WTC11 (cell line): ENCODE measurements around the gene MED9. TPM values are rescaled to one million over a fixed set of nuclear protein-coding genes. Genes with fewer than 3 reads are reported as not detected.

ENCODE experiments used
- ATAC-seq: fragments of 200-7000 bp; cut with Tn5 transposase; 2 replicates; pipeline ENCODE4 v1.10.0; 2021; ENCODE audit warnings: mild to moderate bottlenecking, moderate library complexity
- CTCF ChIA-PET: fragments of 300-600 bp; sonication (Branson Sonifier 250); formaldehyde crosslinking; loops from one replicate; lab custom pipeline; 2021; ENCODE audit warnings: antibody characterized with exemption; lab: Charles Lee
- POLR2A ChIA-PET: fragments of 350-600 bp; sonication (Branson Sonifier 250); formaldehyde crosslinking; loops from one replicate; lab custom pipeline; 2021; ENCODE audit warnings: antibody characterized with exemption; lab: Charles Lee
- DNase-seq: peaks from one replicate; pipeline ENCODE4 v3.0.0; 2021; ENCODE audit warnings: low spot score
- H3K27ac Mint-ChIP-seq: 2 replicates; pipeline ENCODE4 v1.8.0; 2021; ENCODE audit warnings: mixed read lengths
- H3K27me3 Mint-ChIP-seq: 2 replicates; pipeline ENCODE4 v1.8.0; 2021; ENCODE audit warnings: low read depth, mild to moderate bottlenecking, moderate library complexity, mixed read lengths
- H3K36me3 Mint-ChIP-seq: 2 replicates; pipeline ENCODE4 v1.8.0; 2021; ENCODE audit warnings: mixed read lengths
- H3K4me1 Mint-ChIP-seq: 2 replicates; pipeline ENCODE4 v1.8.0; 2022; ENCODE audit warnings: mixed read lengths
- H3K4me3 Mint-ChIP-seq: 2 replicates; pipeline ENCODE4 v1.8.0; 2021; ENCODE audit warnings: mild to moderate bottlenecking, moderate library complexity, mixed read lengths
- H3K9me3 Mint-ChIP-seq: 2 replicates; pipeline ENCODE4 v1.8.0; 2021; ENCODE audit warnings: mixed read lengths
- ATF1 ChIP-seq: sonication (generic); formaldehyde crosslinking; IDR thresholded peaks from 2 replicates; pipeline ENCODE4 v1.8.1; 2023; ENCODE audit warnings: mild to moderate bottlenecking, moderate library complexity, missing genetic modification reagents
- CDX4 ChIP-seq: fragments of 250-450 bp; sonication (Bioruptor Pico); IDR thresholded peaks from 2 replicates; pipeline ENCODE4 v1.9.0; 2021; ENCODE audit warnings: moderate library complexity, mild to moderate bottlenecking, inconsistent platforms, borderline replicate concordance
- E2F5 ChIP-seq: sonication (generic); formaldehyde crosslinking; IDR thresholded peaks from 2 replicates; pipeline ENCODE4 v1.8.1; 2022; ENCODE audit warnings: mild to moderate bottlenecking, moderate library complexity, missing genetic modification reagents
- EMX1 ChIP-seq: fragments of 250-450 bp; sonication (Bioruptor Pico); IDR thresholded peaks from 2 replicates; pipeline ENCODE4 v1.8.0; 2021; ENCODE audit warnings: mild to moderate bottlenecking
- ERG ChIP-seq: fragments of 250-450 bp; sonication (Bioruptor Pico); IDR thresholded peaks from 2 replicates; pipeline ENCODE4 v1.8.0; 2021; ENCODE audit warnings: mild to moderate bottlenecking
- ESRRA ChIP-seq: sonication (generic); formaldehyde crosslinking; IDR thresholded peaks from 2 replicates; pipeline ENCODE4 v1.8.1; 2022; ENCODE audit warnings: mild to moderate bottlenecking, missing genetic modification reagents, borderline replicate concordance
- FOXJ3 ChIP-seq: sonication (generic); formaldehyde crosslinking; IDR thresholded peaks from 2 replicates; pipeline ENCODE4 v1.9.0; 2021; ENCODE audit warnings: missing genetic modification reagents, mild to moderate bottlenecking, borderline replicate concordance
- FOXK1 ChIP-seq: sonication (generic); formaldehyde crosslinking; IDR thresholded peaks from 2 replicates; pipeline ENCODE4 v1.8.0; 2022; ENCODE audit warnings: mild to moderate bottlenecking, moderate library complexity, missing genetic modification reagents
- GABPB1 ChIP-seq: sonication (generic); formaldehyde crosslinking; IDR thresholded peaks from 2 replicates; pipeline ENCODE4 v1.8.1; 2023; ENCODE audit warnings: mild to moderate bottlenecking, missing genetic modification reagents
- HMGA2 ChIP-seq: fragments of 250-450 bp; sonication (Bioruptor Pico); IDR thresholded peaks from 2 replicates; pipeline ENCODE4 v1.4.0; 2021; ENCODE audit warnings: mild to moderate bottlenecking, moderate library complexity
- HMGXB4 ChIP-seq: sonication (generic); formaldehyde crosslinking; IDR thresholded peaks from 2 replicates; pipeline ENCODE4 v1.8.1; 2023; ENCODE audit warnings: mild to moderate bottlenecking, moderate library complexity, missing genetic modification reagents
- JUN ChIP-seq: sonication (generic); formaldehyde crosslinking; IDR thresholded peaks from 2 replicates; pipeline ENCODE4 v1.8.0; 2023; ENCODE audit warnings: mild to moderate bottlenecking, missing genetic modification reagents
- OVOL2 ChIP-seq: fragments of 250-450 bp; sonication (Bioruptor Pico); IDR thresholded peaks from 2 replicates; pipeline ENCODE4 v1.9.0; 2021; ENCODE audit warnings: mild to moderate bottlenecking, borderline replicate concordance
- SMAD4 ChIP-seq: sonication (generic); formaldehyde crosslinking; IDR thresholded peaks from 2 replicates; pipeline ENCODE4 v1.8.0; 2022; ENCODE audit warnings: mild to moderate bottlenecking, missing genetic modification reagents
- TCF7 ChIP-seq: sonication (generic); formaldehyde crosslinking; IDR thresholded peaks from 2 replicates; pipeline ENCODE4 v1.8.0; 2022; ENCODE audit warnings: mild to moderate bottlenecking, low read depth, missing genetic modification reagents, moderate library complexity
- TP53 ChIP-seq: sonication (generic); formaldehyde crosslinking; IDR thresholded peaks from 2 replicates; pipeline ENCODE4 v1.8.1; 2023; ENCODE audit warnings: mild to moderate bottlenecking, missing genetic modification reagents
- ZNF317 ChIP-seq: sonication (generic); formaldehyde crosslinking; IDR thresholded peaks from 2 replicates; pipeline ENCODE4 v1.8.1; 2023; ENCODE audit warnings: low read depth, mild to moderate bottlenecking, moderate library complexity, missing genetic modification reagents, borderline replicate concordance
- ZNF512 ChIP-seq: sonication (generic); formaldehyde crosslinking; IDR thresholded peaks from 2 replicates; pipeline ENCODE4 v1.8.1; 2022; ENCODE audit warnings: missing genetic modification reagents, borderline replicate concordance
- total RNA-seq: library from RNA; stranded (reverse); gene quantifications from 3 replicates; pipeline ENCODE4 v1.2.3, GENCODE V29; 2021
- TF ChIP-seq, protein P1 (sequence below): sonication (generic); formaldehyde crosslinking; IDR thresholded peaks from 2 replicates; pipeline ENCODE4 v1.8.0; 2023; ENCODE audit warnings: missing genetic modification reagents
- TF ChIP-seq, protein P2 (sequence below): sonication (generic); formaldehyde crosslinking; IDR thresholded peaks from 2 replicates; pipeline ENCODE4 v1.8.1; 2022; ENCODE audit warnings: low read depth, mild to moderate bottlenecking, moderate library complexity, missing genetic modification reagents, borderline replicate concordance

The MED9 gene
- total RNA-seq, 1 experiment from 2014 or later, result 21.1 TPM

DNA sequence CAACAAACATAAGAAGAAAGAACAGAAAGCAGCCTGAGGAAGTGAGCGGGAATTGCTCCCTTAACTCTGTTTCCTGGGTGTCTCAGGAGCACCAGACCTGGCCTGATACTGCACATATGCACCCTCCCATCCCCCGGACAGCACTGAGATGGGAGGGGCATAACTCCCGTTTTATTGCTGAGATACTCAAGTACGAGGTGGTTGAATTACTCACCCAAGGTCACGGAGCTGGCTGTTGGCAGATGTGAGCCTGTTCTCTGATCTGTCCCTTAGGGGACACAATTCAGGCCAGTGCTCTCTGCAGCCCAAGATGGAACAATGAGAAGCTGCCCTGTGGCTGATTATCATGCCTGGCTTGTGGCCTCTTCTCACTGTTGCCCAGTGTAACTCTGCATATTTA is 9.1 kb upstream of the MED9 start (continued):
- TF ChIP-seq ZNF512 (CRISPR knock-in tag) (no peak), FOXJ3 (CRISPR knock-in tag) (no peak), HMGXB4 (CRISPR knock-in tag) (no peak), E2F5 (CRISPR knock-in tag) (no peak), TP53 (CRISPR knock-in tag) (no peak), ATF1 (CRISPR knock-in tag) (no peak), HMGA2 (CRISPR knock-in tag) (no peak), ERG (CRISPR knock-in tag) (no peak), FOXK1 (CRISPR knock-in tag) (no peak)

- POLR2A ChIA-PET, result no interaction called here
- TF ChIP-seq EMX1 (CRISPR knock-in tag), result no peak
- no peak for TF ChIP-seq FOXJ3 (CRISPR knock-in tag)
- no peak for TF ChIP-seq SMAD4
- TF ChIP-seq, protein P1, sequence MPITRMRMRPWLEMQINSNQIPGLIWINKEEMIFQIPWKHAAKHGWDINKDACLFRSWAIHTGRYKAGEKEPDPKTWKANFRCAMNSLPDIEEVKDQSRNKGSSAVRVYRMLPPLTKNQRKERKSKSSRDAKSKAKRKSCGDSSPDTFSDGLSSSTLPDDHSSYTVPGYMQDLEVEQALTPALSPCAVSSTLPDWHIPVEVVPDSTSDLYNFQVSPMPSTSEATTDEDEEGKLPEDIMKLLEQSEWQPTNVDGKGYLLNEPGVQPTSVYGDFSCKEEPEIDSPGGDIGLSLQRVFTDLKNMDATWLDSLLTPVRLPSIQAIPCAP (CRISPR knock-in tag), result no peak
- no peak for TF ChIP-seq ZNF317 (CRISPR knock-in tag)
- no peak for TF ChIP-seq ESRRA (CRISPR knock-in tag)
- TF ChIP-seq, protein P2, sequence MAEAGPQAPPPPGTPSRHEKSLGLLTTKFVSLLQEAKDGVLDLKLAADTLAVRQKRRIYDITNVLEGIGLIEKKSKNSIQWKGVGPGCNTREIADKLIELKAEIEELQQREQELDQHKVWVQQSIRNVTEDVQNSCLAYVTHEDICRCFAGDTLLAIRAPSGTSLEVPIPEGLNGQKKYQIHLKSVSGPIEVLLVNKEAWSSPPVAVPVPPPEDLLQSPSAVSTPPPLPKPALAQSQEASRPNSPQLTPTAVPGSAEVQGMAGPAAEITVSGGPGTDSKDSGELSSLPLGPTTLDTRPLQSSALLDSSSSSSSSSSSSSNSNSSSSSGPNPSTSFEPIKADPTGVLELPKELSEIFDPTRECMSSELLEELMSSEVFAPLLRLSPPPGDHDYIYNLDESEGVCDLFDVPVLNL (CRISPR knock-in tag), result no peak
- Mint-ChIP-seq H3K9me3 (no peaks in the 10 kb centered on the region), H3K4me1 (no peaks in the 10 kb centered on the region), H3K4me3 (no peak overlapping the region), H3K27ac (no peak overlapping the region), H3K27me3 (peaks cover 8% of the 10 kb centered on the region), H3K36me3 (no peaks in the 10 kb centered on the region)
- no peak for ATAC-seq
- no peak for DNase-seq
- CTCF ChIA-PET, result interaction anchor here (1.0 kb wide), 1 partner anchor 29 kb away, joined by 5 read pairs; no protein-coding TSS in a partner anchor
Observed at GRCh38 chr17:17468217-17469010, 8.4 kb upstream of the MED9 start.

- Mint-ChIP-seq H3K36me3 (no peaks in the 10 kb centered on the region), H3K9me3 (no peaks in the 10 kb centered on the region), H3K4me1 (no peaks in the 10 kb centered on the region), H3K27ac (no peak overlapping the region), H3K4me3 (no peak overlapping the region)
- DNase-seq (no peak), ATAC-seq (no peak)
- POLR2A ChIA-PET, result no interaction called here
- TF ChIP-seq OVOL2 (CRISPR knock-in tag), result no peak
- TF ChIP-seq ZNF317 (CRISPR knock-in tag), result no peak
- TF ChIP-seq GABPB1, result no peak
- TF ChIP-seq JUN (CRISPR knock-in tag), result no peak
- no peak for TF ChIP-seq CDX4
- TF ChIP-seq TCF7 (CRISPR knock-in tag), result no peak
- TF ChIP-seq, all 79 proteins: peak for 0
- CTCF ChIA-PET, result no interaction called here
- H3K27me3 Mint-ChIP-seq, result peaks cover 13% of the 10 kb centered on the region
Observed at GRCh38 chr17:17469358-17469757, 7.4 kb upstream of the MED9 start.
